PFSK-1 (cell line): Measurements from ENCODE around the gene RASGRF1.

Experiments
- FOXP2 ChIP-seq: optimal IDR thresholded peaks from 2 replicates; pipeline ENCODE3; 2011; ENCODE audit warnings: borderline replicate concordance, control low read depth, inconsistent platforms; ENCODE audit not compliant: insufficient read depth; ENCODE audit errors: extremely low read length, extremely low read depth
- POLR2AphosphoS5 ChIP-seq: IDR thresholded peaks from 2 replicates; pipeline ENCODE4 v1.6.1; 2012; ENCODE audit warnings: low read depth, mild to moderate bottlenecking, control low read depth, low read length, moderate library complexity
- SIN3A ChIP-seq: IDR thresholded peaks from 2 replicates; pipeline ENCODE4 v1.6.1; 2012; ENCODE audit warnings: mild to moderate bottlenecking, low read length, moderate library complexity, borderline replicate concordance; ENCODE audit not compliant: insufficient read depth
- TAF1 ChIP-seq: IDR thresholded peaks from 2 replicates; pipeline ENCODE4 v1.6.1; 2012; ENCODE audit warnings: low read length, control low read depth, borderline replicate concordance; ENCODE audit not compliant: insufficient read depth
- TF ChIP-seq, protein P1 (sequence below), 2 experiments: IDR thresholded peaks; 2 replicates each; pipeline versions ENCODE4 v1.6.1 to v1.8.0; 2011 to 2012; ENCODE audit warnings: low read depth in 2 of 2, low read length in 2 of 2, control low read depth in 1 of 2, inconsistent platforms in 1 of 2, mild to moderate bottlenecking in 1 of 2, moderate library complexity in 1 of 2; ENCODE audit not compliant: insufficient read depth in 1 of 2

Gene RASGRF1

GRCh38 chr15:78912316-78912715 lies 178.3 kb downstream of the RASGRF1 start:
- TF ChIP-seq POLR2AphosphoS5 (no peak), TAF1 (no peak), SIN3A (no peak), FOXP2 (no peak)

DNA sequence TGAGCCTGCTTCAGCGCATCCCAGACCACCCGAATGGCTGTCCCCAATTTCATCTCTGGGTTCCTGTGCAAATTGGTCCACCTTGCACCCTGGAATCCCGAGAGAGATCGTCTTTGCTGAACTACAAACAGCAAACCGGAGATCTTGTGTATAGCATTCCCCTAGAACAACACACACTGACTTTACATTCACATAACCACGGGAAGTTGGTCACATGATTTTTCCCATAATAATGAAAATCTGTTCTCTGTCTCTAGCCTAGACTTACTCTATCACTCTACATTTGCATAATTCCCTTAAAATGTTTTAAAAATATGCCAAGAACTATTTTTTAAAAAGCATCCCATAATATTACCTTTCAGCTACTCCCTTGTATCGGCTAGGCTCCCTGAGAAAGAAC lies 180.3 kb downstream of the RASGRF1 start:
- no peak for TF ChIP-seq POLR2AphosphoS5
- no peak for TF ChIP-seq SIN3A
- no peak for TF ChIP-seq TAF1
- TF ChIP-seq, protein P1, sequence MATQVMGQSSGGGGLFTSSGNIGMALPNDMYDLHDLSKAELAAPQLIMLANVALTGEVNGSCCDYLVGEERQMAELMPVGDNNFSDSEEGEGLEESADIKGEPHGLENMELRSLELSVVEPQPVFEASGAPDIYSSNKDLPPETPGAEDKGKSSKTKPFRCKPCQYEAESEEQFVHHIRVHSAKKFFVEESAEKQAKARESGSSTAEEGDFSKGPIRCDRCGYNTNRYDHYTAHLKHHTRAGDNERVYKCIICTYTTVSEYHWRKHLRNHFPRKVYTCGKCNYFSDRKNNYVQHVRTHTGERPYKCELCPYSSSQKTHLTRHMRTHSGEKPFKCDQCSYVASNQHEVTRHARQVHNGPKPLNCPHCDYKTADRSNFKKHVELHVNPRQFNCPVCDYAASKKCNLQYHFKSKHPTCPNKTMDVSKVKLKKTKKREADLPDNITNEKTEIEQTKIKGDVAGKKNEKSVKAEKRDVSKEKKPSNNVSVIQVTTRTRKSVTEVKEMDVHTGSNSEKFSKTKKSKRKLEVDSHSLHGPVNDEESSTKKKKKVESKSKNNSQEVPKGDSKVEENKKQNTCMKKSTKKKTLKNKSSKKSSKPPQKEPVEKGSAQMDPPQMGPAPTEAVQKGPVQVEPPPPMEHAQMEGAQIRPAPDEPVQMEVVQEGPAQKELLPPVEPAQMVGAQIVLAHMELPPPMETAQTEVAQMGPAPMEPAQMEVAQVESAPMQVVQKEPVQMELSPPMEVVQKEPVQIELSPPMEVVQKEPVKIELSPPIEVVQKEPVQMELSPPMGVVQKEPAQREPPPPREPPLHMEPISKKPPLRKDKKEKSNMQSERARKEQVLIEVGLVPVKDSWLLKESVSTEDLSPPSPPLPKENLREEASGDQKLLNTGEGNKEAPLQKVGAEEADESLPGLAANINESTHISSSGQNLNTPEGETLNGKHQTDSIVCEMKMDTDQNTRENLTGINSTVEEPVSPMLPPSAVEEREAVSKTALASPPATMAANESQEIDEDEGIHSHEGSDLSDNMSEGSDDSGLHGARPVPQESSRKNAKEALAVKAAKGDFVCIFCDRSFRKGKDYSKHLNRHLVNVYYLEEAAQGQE (IDR thresholded peaks at IDR 0.05; ENCODE audit: insufficient read depth in 1 of 2, low read depth in 2 of 2, low read length in 2 of 2) = no peak
